Stimulated activated CD8-positive, alpha-beta memory T cell treated with anti-CD3 and anti-CD28 coated beads, Interleukin-7, amount 100 ng/mL, for 4 hours (primary cell): Measurements from ENCODE around the gene PCYOX1L.
A peak's percentile ranks its signal among the peaks of the same experiment; 100 is the strongest.

Source experiments
- DNase-seq, 2 donors: peaks; one replicate each; pipeline ENCODE4 v3.0.0-alpha.2; 2020; ENCODE audit warnings: low read depth in 2 of 2

The PCYOX1L gene

GRCh38 chr5:149357370-149358293 lies at the start of gene PCYOX1L:
TSS of gene PCYOX1L (plus strand) at chr5:149358046. CDS start at chr5:149358069, 23 bp downstream.
- peak; percentile 92 to 96 for DNase-seq

- no peak for DNase-seq
Measured at GRCh38 chr5:149309354-149309753, 48.5 kb upstream of the PCYOX1L start.

- DNase-seq: no peak
Measured at GRCh38 chr5:149310488-149310887, 47.4 kb upstream of the PCYOX1L start.

GRCh38 chr5:149310947-149311658 lies 46.7 kb upstream of the PCYOX1L start:
- DNase-seq: no peak

GRCh38 chr5:149313151-149313841 lies 44.5 kb upstream of the PCYOX1L start:
- DNase-seq: no peak

- DNase-seq: no peak
Measured at GRCh38 chr5:149314571-149315111, 43.2 kb upstream of the PCYOX1L start.

- DNase-seq: no peak
Measured at GRCh38 chr5:149315753-149316152, 42.1 kb upstream of the PCYOX1L start.

- no peak for DNase-seq
Measured at GRCh38 chr5:149317281-149318048, 40.4 kb upstream of the PCYOX1L start.

- no peak for DNase-seq
Measured at GRCh38 chr5:149319174-149319573, 38.7 kb upstream of the PCYOX1L start.

GRCh38 chr5:149320791-149321330 lies 37.0 kb upstream of the PCYOX1L start:
- no peak for DNase-seq

- DNase-seq: no peak
Measured at GRCh38 chr5:149322518-149322917, 35.3 kb upstream of the PCYOX1L start.

- no peak for DNase-seq
Measured at GRCh38 chr5:149323210-149323609, 34.6 kb upstream of the PCYOX1L start.

- no peak for DNase-seq
Measured at GRCh38 chr5:149323621-149324205, 34.1 kb upstream of the PCYOX1L start.

GRCh38 chr5:149324641-149325040 lies 33.2 kb upstream of the PCYOX1L start:
- DNase-seq: no peak

- no peak for DNase-seq
Measured at GRCh38 chr5:149325166-149325735, 32.6 kb upstream of the PCYOX1L start.

- DNase-seq: no peak
Measured at GRCh38 chr5:149325894-149326293, 32.0 kb upstream of the PCYOX1L start.

GRCh38 chr5:149326611-149327010 lies 31.2 kb upstream of the PCYOX1L start:
- DNase-seq: no peak

GRCh38 chr5:149328177-149328576 lies 29.7 kb upstream of the PCYOX1L start:
- no peak for DNase-seq

GRCh38 chr5:149333711-149334443 lies 24.0 kb upstream of the PCYOX1L start:
- no peak for DNase-seq
